PFSK-1 (cell line): Measurements from ENCODE around the gene ZEB2.

ENCODE experiments used
- POLR2AphosphoS5 ChIP-seq: IDR thresholded peaks from 2 replicates; pipeline ENCODE4 v1.6.1; 2012; ENCODE audit warnings: low read depth, mild to moderate bottlenecking, control low read depth, low read length, moderate library complexity
- SIN3A ChIP-seq: IDR thresholded peaks from 2 replicates; pipeline ENCODE4 v1.6.1; 2012; ENCODE audit warnings: mild to moderate bottlenecking, low read length, moderate library complexity, borderline replicate concordance; ENCODE audit not compliant: insufficient read depth
- TAF1 ChIP-seq: IDR thresholded peaks from 2 replicates; pipeline ENCODE4 v1.6.1; 2012; ENCODE audit warnings: low read length, control low read depth, borderline replicate concordance; ENCODE audit not compliant: insufficient read depth
- TF ChIP-seq, protein P1 (sequence below), 2 experiments: IDR thresholded peaks; 2 replicates each; pipeline versions ENCODE4 v1.6.1 to v1.8.0; 2011 to 2012; ENCODE audit warnings: low read depth in 2 of 2, low read length in 2 of 2, control low read depth in 1 of 2, inconsistent platforms in 1 of 2, mild to moderate bottlenecking in 1 of 2, moderate library complexity in 1 of 2; ENCODE audit not compliant: insufficient read depth in 1 of 2

DNA sequence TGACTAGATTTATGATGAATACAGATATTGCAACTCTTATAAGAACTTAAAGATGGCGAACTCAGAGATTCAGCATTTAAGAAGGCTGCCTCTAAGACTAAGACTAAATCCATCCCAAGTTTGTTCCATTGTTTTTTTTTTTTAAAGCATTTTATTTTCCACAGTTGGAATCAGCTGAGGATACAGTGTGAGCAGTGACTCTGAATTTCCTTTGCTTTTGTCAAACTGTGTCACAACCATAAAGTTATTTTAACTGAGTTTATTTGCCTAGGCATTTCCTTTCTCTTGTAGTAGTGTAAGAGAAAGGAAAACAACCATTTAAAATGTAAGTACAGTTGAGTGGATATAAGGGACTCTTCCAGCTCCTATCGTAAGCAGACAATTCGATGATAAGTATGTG lies 63.9 kb downstream of the ZEB2 start:
- no peak for TF ChIP-seq TAF1
- no peak for TF ChIP-seq SIN3A
- no peak for TF ChIP-seq POLR2AphosphoS5
- TF ChIP-seq, protein P1, sequence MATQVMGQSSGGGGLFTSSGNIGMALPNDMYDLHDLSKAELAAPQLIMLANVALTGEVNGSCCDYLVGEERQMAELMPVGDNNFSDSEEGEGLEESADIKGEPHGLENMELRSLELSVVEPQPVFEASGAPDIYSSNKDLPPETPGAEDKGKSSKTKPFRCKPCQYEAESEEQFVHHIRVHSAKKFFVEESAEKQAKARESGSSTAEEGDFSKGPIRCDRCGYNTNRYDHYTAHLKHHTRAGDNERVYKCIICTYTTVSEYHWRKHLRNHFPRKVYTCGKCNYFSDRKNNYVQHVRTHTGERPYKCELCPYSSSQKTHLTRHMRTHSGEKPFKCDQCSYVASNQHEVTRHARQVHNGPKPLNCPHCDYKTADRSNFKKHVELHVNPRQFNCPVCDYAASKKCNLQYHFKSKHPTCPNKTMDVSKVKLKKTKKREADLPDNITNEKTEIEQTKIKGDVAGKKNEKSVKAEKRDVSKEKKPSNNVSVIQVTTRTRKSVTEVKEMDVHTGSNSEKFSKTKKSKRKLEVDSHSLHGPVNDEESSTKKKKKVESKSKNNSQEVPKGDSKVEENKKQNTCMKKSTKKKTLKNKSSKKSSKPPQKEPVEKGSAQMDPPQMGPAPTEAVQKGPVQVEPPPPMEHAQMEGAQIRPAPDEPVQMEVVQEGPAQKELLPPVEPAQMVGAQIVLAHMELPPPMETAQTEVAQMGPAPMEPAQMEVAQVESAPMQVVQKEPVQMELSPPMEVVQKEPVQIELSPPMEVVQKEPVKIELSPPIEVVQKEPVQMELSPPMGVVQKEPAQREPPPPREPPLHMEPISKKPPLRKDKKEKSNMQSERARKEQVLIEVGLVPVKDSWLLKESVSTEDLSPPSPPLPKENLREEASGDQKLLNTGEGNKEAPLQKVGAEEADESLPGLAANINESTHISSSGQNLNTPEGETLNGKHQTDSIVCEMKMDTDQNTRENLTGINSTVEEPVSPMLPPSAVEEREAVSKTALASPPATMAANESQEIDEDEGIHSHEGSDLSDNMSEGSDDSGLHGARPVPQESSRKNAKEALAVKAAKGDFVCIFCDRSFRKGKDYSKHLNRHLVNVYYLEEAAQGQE (IDR thresholded peaks at IDR 0.05; ENCODE audit: insufficient read depth in 1 of 2, low read depth in 2 of 2, low read length in 2 of 2) = no peak
